ENCODE data around the gene MYT1.

The MYT1 gene

DNA sequence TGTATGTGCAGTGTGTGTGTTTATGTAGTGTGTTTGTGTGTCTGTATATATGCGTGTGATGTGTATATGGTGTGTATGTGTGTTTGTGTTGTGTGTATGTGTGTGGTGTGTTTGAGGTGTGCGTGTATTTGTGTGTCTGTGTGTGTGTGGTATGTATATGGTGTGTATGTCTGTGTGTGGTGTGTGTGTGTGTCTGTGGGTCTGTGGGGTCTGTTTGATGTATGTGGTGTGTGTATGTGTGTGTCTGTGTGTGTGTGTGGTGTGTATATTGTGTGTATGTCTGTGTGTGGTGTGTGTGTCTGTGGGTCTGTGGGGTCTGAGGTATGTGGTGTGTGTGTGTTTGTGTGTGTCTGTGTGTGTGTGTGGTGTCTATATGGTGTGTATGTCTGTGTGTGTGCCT, 10.8 kb upstream of the MYT1 start:
- TF ChIP-seq POU2F2 (IDR thresholded peaks at IDR 0.05; ENCODE audit: low read depth, low read length): no peak
- no peak for TF ChIP-seq POLR2A (IDR thresholded peaks at IDR 0.05; ENCODE audit: low read depth, low read length)
- TF ChIP-seq POLR2AphosphoS5 (IDR thresholded peaks at IDR 0.05; ENCODE audit: low read depth, low read length): no peak
- no peak for TF ChIP-seq SPI1 (IDR thresholded peaks at IDR 0.05; ENCODE audit: low read depth, low read length)
- no peak for TF ChIP-seq TAF1 (IDR thresholded peaks at IDR 0.05; ENCODE audit: low read depth, low read length)
- no peak for TF ChIP-seq PAX5 (IDR thresholded peaks at IDR 0.05; ENCODE audit: insufficient read depth, low read length, severe bottlenecking)
- no peak for DNase-seq (ENCODE audit: insufficient read length, low spot score)
- FAIRE-seq: no peak

DNA sequence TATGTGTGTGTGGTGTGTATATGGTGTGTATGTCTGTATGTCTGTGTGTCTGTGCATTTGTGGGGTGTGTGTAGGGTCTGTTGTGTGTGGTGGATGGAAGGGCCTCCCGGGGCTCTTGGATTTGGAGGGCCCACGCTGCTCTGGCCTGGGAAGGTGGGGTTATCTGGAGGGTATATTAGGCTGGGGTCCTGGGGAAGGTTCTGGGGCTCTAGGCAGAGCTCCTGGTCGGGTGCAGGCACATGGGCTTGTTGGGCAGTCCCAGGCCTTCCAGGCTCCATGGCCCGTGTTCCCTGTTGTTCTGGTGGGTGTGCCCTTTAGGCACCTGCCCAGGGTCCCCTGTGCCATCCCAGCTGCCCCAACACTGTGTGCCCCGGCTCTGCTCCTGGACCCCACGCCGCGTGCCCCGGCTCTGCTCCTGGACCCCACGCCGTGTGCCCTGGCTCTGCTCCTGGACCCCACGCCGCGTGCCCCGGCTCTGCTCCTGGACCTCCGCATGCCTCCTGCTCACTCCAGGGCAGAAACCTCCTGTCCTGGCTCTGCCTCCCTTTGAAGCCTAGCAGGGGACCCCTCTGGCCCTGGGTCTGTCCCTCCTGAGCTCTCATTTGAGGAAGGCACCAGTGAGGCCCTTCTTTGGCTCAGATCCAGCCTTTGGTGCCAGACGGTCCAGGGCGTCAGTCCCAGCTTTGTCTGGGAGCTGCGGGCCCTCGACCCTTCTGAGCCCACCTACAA, 10.2 kb upstream of the MYT1 start:
- TF ChIP-seq POLR2AphosphoS5 (IDR thresholded peaks at IDR 0.05; ENCODE audit: low read depth, low read length) (no peak), SPI1 (IDR thresholded peaks at IDR 0.05; ENCODE audit: low read depth, low read length) (no peak), TAF1 (IDR thresholded peaks at IDR 0.05; ENCODE audit: low read depth, low read length) (no peak), POLR2A (IDR thresholded peaks at IDR 0.05; ENCODE audit: low read depth, low read length) (no peak), PAX5 (IDR thresholded peaks at IDR 0.05; ENCODE audit: insufficient read depth, low read length, severe bottlenecking) (no peak), POU2F2 (IDR thresholded peaks at IDR 0.05; ENCODE audit: low read depth, low read length) (no peak)
- FAIRE-seq (no peak), DNase-seq (ENCODE audit: insufficient read length, low spot score) (no peak)

DNA sequence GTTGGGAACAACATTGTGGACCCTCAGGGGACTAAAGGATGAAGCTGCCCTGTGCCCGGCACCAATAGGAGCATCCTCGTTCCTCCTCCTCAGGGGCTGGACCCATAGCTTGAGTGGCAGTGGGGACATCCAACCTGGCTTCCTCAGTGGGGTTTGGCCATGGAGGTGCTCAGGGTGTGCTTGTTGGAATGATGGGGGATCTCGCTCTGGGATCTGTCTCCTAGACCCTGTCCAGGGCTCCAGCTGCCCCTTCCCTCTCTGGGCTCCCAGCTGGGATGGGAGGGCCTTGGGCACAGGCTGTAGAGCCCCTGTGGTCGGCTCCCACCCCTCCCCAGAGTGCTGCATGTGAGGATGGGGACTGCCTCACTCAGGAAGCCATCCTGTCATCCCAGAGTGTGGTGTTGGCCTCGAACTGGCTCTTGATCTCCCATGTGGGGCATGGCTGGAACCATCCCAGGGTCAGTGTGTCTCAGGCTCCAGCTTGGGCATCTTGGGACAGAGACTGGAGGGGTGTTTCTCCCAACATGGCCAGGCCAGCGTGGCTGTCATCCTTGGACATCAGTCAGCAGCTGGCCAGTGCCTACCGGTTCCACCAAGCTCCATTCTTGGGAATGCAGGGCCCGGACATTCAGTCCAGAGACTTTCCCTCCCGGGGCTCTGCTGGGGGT, 9.5 kb upstream of the MYT1 start:
- no peak for FAIRE-seq
- DNase-seq (ENCODE audit: insufficient read length, low spot score): no peak
- TF ChIP-seq TAF1 (IDR thresholded peaks at IDR 0.05; ENCODE audit: low read depth, low read length) (no peak), POU2F2 (IDR thresholded peaks at IDR 0.05; ENCODE audit: low read depth, low read length) (no peak), PAX5 (IDR thresholded peaks at IDR 0.05; ENCODE audit: insufficient read depth, low read length, severe bottlenecking) (no peak), POLR2AphosphoS5 (IDR thresholded peaks at IDR 0.05; ENCODE audit: low read depth, low read length) (no peak), SPI1 (IDR thresholded peaks at IDR 0.05; ENCODE audit: low read depth, low read length) (no peak)

DNA sequence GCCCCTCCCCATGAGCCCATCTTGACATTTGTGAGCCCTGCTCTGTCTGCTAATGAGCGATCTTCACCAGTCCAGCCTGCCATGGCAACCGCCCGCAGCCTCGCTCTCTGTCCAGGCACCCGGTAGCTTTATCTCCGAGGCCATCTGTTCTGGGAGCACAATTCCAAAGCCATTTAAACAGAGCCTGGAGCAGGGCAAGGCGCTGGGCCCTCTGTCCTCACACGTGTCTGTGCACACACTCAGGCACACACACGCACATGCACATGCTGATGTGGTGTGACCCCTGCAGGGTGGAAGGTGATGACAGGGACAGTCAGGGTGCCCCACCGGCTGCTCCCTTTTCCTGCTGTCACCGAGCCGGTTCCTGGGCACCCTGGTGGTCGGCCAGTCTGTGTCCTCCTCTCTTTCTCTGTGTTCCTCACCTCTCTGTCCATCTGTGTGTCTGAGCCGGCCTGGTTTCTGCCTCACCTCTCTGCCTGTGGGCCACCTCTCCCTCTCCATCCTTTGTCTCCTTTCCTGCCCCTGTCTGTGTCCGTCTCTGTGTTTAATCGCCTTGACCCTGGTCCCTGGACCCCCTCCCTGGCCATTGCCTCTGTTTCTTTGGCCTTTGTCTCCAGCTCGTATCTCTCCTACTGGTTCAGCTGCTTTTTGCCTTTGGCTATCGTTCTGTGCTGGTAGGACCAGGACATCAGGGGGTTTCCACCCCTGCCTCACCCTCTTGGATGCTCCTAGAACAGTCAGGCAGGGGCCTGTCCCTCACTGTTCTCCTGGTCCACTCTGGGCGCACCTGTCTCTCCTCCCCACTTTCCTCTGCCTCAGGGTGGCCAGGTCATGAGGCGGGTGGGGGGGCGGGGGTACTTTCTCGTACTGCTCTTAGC, 8.8 kb upstream of the MYT1 start:
- TF ChIP-seq PAX5 (IDR thresholded peaks at IDR 0.05; ENCODE audit: insufficient read depth, low read length, severe bottlenecking) (no peak), POLR2A (IDR thresholded peaks at IDR 0.05; ENCODE audit: low read depth, low read length) (no peak), POLR2AphosphoS5 (IDR thresholded peaks at IDR 0.05; ENCODE audit: low read depth, low read length) (no peak), POU2F2 (IDR thresholded peaks at IDR 0.05; ENCODE audit: low read depth, low read length) (no peak), TAF1 (IDR thresholded peaks at IDR 0.05; ENCODE audit: low read depth, low read length) (no peak), SPI1 (IDR thresholded peaks at IDR 0.05; ENCODE audit: low read depth, low read length) (no peak)
- FAIRE-seq: no peak
- no peak for DNase-seq (ENCODE audit: insufficient read length, low spot score)

DNA sequence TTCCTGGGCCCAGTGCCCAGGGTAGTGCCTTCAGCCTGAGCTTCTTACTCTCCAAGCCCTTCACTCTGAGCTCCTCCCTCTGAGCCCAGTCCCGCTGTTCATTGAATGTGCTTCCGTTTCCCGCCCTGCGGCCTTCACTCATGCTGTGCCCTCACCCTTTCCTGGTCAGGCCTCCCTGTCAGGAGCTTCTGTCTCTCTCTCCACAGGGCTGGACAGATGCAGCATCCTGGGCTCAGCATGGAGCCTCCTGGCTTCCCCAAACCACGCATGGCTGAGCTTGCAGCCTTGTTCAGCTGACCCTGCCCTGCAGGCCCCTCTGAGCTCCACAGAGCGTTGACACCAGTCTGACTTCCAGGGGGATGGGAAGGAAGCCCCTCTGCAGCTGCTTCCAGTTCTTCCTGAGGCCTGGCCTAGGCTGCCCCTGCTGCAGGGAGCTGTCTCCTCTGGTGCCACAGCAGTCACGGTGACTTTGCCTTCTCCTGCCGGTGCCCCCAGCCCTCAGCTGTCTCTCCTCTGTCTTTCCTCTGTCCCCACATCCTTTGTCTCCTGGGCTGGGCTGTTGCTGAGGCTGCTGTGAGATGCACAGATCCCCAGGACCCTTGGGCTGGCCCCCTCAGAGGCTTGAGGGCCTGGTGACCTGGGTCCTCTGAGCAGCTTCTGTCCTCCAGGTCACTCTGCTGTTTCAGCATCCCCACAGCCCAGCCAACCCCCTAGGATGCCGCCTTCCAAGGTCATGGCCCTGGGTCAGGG, 7.9 kb upstream of the MYT1 start:
- no peak for TF ChIP-seq TAF1 (IDR thresholded peaks at IDR 0.05; ENCODE audit: low read depth, low read length)
- no peak for TF ChIP-seq SPI1 (IDR thresholded peaks at IDR 0.05; ENCODE audit: low read depth, low read length)
- no peak for TF ChIP-seq POLR2A (IDR thresholded peaks at IDR 0.05; ENCODE audit: low read depth, low read length)
- TF ChIP-seq PAX5 (IDR thresholded peaks at IDR 0.05; ENCODE audit: insufficient read depth, low read length, severe bottlenecking): no peak
- TF ChIP-seq POLR2AphosphoS5 (IDR thresholded peaks at IDR 0.05; ENCODE audit: low read depth, low read length): no peak
- TF ChIP-seq POU2F2 (IDR thresholded peaks at IDR 0.05; ENCODE audit: low read depth, low read length): no peak
- FAIRE-seq (no peak), DNase-seq (ENCODE audit: insufficient read length, low spot score) (no peak)

DNA sequence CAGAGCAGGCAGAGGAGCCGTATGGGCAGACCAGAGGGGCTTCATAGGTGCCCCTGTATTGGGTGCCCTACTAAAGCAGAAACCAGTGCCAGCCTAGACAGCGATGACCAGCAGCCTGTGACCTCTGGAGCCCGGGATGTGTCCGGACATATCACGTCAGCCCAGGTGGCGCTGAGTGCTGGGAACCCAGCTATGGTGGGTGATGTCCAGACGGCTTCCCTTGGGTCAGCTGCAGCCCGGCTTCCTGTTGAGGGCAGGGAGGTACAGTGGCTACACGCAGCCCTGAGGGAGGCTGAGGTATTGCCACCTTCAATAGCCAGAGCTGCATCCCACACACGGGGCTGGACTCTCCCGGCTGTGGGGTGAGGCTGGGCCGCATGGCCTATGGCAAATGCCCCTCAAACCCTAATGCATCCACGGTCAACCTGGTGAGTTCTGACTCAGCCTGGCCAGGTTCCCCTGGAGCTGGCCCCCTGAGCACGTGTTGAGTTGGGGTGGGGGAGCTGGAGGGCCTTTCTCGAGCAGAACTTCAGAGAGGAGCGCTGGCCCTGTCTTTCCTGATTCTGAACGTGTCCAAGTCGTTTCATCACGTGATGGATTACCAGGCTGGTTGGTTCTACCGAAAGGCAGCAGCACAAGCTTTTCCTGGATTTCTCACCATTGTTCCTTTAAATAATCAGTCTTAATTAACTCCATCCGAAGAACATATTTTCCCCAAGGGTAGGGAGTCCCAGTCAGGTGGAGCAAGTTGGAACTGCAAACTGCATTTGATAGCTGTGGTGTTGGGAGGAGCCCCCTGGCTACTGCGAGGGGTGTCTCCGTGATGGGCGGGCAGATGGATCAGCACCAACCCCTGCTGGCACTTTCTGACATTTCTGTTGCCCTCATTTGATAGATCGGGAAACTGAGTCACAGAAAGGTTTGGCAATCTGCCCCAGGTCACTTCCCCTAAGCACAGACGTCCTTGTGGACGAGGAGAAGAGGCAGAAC, 7.1 kb upstream of the MYT1 start:
- FAIRE-seq: no peak
- DNase-seq (ENCODE audit: insufficient read length, low spot score): no peak
- TF ChIP-seq SPI1 (IDR thresholded peaks at IDR 0.05; ENCODE audit: low read depth, low read length) (no peak), PAX5 (IDR thresholded peaks at IDR 0.05; ENCODE audit: insufficient read depth, low read length, severe bottlenecking) (no peak), POU2F2 (IDR thresholded peaks at IDR 0.05; ENCODE audit: low read depth, low read length) (no peak), POLR2A (IDR thresholded peaks at IDR 0.05; ENCODE audit: low read depth, low read length) (no peak), TAF1 (IDR thresholded peaks at IDR 0.05; ENCODE audit: low read depth, low read length) (no peak), POLR2AphosphoS5 (IDR thresholded peaks at IDR 0.05; ENCODE audit: low read depth, low read length) (no peak)

DNA sequence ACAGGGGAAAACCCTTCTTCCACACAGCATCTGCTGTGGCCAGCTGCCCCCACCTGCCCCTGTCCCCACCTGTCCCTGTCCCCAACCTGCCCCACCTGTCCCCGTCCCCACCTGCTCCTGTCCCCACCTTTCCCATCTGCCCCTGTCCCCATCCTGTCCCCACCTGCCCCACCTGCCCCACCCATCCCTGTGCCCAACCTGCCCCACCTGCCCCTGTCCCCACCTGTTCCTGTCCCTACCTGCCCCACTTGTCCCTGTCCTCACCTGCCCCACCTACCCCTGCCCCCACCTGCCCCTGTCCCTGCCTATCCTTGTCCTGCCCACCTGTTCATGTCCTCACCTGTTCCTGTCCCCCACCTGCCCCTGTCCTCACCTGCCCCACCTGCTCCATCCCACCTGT, 6.4 kb upstream of the MYT1 start:
- TF ChIP-seq SPI1 (IDR thresholded peaks at IDR 0.05; ENCODE audit: low read depth, low read length): no peak
- TF ChIP-seq PAX5 (IDR thresholded peaks at IDR 0.05; ENCODE audit: insufficient read depth, low read length, severe bottlenecking): no peak
- TF ChIP-seq POU2F2 (IDR thresholded peaks at IDR 0.05; ENCODE audit: low read depth, low read length): no peak
- TF ChIP-seq TAF1 (IDR thresholded peaks at IDR 0.05; ENCODE audit: low read depth, low read length): no peak
- no peak for TF ChIP-seq POLR2AphosphoS5 (IDR thresholded peaks at IDR 0.05; ENCODE audit: low read depth, low read length)
- TF ChIP-seq POLR2A (IDR thresholded peaks at IDR 0.05; ENCODE audit: low read depth, low read length): no peak
- DNase-seq (ENCODE audit: insufficient read length, low spot score): no peak
- no peak for FAIRE-seq
